GM19025 (cell line): ENCODE measurements around the gene ZNF444.
"Not testable (repeated sequence)": the region's sequence is repeated elsewhere in the genome, so short reads cannot be mapped to it uniquely, and the experiment has no call there.

Source experiments
- ATAC-seq: cut with Tn5 transposase; IDR thresholded peaks from one replicate; pipeline ENCODE4 v1.9.1; 2021; ENCODE audit warnings: mild to moderate bottlenecking, low read depth, moderate library complexity; ENCODE audit not compliant: unreplicated experiment

Gene ZNF444

GRCh38 chr19:56140583-56141416 lies at the start of gene ZNF444:
ZNF444 (plus strand) TSS chr19:56141287; CDS start chr19:56146912, 5,625 bp downstream.
- peak; percentile 89 for ATAC-seq

GRCh38 chr19:56091751-56092546 lies 49.1 kb upstream of the ZNF444 start:
- no peak for ATAC-seq

DNA sequence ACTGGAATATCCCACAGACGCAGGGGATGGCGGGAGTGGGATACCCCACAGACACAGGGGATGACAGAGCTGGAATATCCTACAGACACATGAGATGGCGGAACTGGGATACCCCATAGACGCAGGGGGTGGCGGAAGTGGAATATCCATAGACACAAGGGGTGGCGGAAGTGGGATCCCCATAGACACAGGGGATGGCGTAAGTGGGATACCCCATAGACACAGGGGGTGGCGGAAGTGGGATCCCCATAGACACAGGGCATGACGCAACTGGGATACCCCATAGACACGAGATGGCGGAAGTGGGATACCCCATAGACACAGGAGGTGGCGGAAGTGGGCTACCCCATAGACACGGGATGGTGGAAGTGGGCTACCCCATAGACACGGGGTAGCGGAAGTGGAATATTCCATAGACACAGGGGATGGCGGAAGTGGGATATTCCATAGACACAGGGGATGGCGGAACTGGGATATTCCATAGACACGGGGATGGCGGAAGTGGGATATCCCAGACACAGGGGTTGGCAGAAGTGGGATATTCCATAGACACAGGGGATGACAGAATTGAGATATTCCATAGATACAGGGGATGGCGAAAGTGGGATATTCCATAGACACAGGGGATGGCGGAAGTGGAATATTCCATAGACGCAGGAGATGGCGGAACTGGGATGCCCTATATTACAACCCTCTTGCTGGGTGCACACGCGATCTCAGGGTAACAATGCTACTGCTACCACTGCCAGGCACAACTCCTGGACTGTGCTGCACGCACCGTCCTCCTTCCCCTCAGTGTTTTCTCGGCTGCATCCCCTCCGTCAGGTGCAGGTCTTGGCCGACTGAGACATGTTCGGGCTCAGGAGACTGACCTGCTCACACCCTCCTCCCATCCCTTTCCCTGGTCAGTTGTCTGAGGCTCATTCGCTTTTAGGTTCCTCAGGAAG lies 48.1 kb upstream of the ZNF444 start:
- no peak for ATAC-seq

DNA sequence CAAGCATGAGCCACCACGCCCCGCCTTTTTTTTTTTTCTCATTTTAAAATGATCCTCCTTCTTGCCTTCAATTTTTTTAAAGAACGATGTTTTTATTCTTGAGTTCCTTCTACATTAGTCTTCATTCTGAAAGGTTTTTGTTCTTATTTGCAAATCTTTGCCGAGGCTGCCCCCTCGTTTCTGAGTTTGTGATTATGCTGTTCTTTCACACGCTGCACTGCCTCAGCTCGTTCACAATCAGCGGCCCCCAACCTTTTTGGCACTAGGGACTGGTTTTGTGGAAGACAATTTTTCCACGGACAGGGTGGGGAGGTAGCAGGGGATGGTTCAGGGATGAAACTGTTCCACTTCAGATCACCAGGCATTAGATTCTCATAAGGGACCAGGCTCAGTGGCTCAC lies 46.6 kb upstream of the ZNF444 start:
- ATAC-seq, result no peak

GRCh38 chr19:56096665-56097064 lies 44.4 kb upstream of the ZNF444 start:
- no peak for ATAC-seq

GRCh38 chr19:56097306-56097705 lies 43.8 kb upstream of the ZNF444 start:
- no peak for ATAC-seq

DNA sequence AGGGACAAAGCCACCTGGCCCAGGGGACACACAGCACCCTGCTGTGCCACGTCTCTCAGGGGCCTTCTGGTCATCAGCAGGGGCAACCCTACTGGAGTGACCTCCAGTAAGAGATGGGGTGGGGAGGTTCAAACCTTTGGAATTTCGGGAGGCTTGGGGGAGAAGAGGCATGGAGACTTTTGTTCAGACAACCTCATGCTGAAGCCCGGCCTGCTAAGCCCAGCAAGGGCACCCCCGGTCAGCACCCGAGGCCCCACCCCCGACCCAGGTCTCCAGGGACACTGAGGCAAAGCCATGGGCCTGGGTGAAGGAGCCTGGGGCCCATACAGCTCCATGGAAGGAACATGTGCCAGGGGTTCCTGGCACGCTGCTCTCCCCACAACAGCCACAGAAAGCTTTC lies 43.3 kb upstream of the ZNF444 start:
- no peak for ATAC-seq

DNA sequence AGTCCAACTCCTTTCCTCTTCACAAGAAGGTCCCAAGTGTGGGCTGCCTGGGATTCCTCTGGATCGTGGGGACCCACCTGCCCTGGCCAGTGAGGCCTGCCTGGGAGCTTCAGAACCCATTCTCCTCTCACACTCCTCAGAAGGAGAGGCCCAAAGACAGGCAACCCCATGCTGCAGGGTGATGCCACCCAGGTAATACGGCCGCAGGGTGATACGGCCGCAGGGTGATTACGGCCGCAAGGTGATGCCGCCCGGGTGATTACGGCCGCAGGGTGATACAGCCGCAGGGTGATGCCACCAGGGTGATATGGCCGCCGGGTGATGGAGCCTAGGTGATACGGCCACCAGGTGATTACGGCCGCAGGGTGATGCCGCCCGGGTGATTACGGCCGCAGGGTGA lies 42.9 kb upstream of the ZNF444 start:
- ATAC-seq, result not testable (repeated sequence)

GRCh38 chr19:56098731-56099568 lies 42.1 kb upstream of the ZNF444 start:
- ATAC-seq, result no peak

DNA sequence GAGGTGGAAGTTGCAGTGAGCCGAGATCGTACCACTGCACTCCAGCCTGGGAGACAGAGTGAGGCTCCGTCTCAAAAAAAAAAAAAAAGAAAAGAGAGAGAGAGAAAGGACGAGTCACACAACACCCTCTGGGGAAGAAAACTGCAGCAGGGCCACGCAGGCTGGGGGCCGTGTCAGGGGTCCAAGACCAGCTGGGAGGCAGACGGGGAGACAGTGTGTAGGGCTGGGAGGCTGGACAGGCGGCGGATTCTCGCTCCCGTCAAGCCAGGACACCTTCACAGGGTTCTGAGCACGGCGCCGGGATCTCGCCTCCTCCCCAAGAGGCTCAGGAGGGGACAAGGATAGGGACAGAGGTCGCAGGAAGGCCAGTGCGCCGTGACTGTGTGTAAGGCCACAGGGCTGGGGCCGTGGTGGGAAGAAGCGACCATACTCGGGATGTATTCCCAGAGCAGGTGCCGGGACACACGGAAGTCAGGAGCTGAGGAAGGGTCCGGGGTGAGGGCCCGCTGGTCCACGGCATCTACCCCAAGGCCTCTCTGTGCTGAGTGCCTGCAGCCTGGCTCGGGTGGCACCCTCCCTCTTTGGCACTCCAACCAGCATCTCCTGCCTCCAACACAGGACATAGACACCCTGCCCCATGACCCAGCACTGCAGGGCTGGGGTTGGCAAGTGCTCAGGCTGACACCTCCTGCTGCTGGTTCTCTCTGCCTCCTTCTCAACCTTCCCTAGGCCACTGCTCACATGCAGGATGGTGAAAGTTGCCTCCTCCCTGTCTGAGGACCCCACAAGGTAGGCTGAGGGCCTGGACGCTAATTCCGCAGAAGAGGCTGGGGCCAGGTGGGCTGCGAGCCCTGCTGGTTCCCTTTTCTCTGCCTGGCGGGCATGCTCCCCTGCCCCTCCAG lies 41.2 kb upstream of the ZNF444 start:
- no peak for ATAC-seq

- ATAC-seq, result no peak
Observed at GRCh38 chr19:56101095-56101494, 40.0 kb upstream of the ZNF444 start.

GRCh38 chr19:56101746-56102535 lies 39.1 kb upstream of the ZNF444 start:
- no peak for ATAC-seq

GRCh38 chr19:56103027-56103614 lies 38.0 kb upstream of the ZNF444 start:
- no peak for ATAC-seq

DNA sequence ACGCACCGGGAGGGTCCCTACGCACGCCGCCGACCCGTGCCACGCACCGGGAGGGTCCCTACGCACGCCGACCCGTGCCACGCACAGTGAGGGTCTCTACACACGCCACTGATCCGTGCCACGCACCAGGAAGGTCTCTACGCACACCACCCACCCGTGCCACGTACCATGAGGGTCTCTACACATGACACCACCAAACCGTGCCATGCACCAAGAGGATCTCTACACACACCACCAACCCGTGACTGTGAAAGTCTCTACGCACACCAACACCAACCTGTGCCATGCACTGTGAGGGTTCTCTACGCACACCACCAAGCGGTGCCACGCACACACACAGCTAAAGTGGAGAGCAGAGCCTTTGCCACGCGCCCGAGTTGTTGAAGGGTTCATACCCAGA lies 36.7 kb upstream of the ZNF444 start:
- no peak for ATAC-seq

DNA sequence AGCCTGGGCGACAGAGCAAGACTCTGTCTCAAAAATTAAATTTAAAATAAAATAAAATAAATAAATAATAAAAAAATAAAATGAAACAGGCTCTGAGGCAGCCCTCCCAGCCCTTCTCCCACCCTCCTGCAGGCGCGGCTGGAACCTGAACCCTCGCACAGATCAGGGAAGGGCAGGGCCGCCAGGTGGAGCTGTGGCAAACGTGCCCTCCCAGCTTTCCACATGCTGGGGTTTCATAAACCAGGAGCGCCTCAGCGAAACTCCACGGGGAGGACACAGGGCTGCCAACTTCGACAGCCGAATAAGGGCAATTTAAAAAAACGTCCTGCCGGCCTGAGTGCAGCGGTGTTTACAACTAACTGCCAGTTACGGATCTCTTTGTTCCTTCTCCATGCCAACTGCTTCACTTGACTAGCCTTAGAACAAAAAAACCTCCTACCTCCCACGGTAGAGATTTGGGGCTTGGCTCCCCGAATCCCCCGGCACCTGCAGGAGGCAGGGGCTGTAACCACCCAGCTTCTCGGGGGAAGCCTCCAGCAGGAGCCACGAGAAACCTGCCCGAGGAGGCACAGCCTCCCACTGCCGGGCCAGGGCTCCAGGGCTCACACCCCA lies 35.9 kb upstream of the ZNF444 start:
- no peak for ATAC-seq

- ATAC-seq, result not testable (repeated sequence)
Observed at GRCh38 chr19:56105831-56106396, 35.2 kb upstream of the ZNF444 start.

- no peak for ATAC-seq
Observed at GRCh38 chr19:56106397-56106849, 34.7 kb upstream of the ZNF444 start.
